ENCODE measurements around the gene CYSRT1. TPM values are rescaled to one million over a fixed set of nuclear protein-coding genes. Genes with fewer than 3 reads are reported as not detected.

Gene CYSRT1
- total RNA-seq, 1 donor from 2014 or later: 2.1 TPM

DNA sequence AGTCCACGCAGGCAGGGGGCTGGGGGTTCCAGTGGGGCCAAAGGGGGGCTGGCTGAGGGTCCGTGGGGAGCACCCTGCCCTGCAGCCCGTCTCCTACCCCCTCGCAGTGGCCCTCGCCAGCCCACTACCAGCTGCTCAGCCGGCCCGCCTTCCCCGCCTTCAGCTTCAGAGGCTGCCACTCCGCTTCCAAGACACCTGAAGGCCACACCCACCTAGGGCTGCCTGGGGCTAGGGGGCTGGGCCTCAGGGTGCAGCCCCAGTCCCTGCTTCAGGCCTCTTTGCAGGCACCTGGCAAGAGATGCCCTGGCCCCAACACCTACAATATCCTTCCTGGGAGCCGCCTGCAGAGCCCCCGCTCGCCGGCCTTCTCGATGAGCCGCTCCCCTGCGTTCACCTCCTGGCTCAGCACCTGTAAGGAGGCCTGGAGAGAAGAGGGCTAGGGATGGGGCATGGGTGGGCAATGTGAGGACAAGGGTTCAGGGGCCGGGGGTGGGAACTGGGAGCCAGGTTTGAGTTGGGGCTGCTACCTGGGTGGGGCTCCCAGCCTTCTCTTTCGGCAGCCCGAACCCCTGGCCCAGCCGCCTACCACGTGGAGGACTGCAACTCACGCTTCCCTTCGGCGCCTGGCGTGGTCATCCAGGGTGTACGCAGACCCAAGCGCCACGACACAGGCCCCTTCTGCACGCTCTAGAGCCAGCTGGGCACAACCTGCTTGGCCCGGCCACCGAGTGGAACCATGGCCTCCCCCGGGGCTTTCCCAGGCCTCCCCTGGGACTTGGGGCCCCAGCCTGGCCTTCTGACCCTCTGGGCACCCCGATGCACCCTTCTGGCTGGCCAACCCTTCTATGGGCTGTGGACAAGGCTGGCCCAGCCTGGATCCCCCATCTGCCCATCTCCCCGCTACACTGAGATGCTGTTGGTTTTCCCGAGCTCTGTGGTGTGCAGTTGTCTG is 27.9 kb downstream of the CYSRT1 start:
- H3K4me3 Mint-ChIP-seq (ENCODE audit: unreplicated experiment): no peak overlapping the region
- H3K27me3 Mint-ChIP-seq (ENCODE audit: unreplicated experiment): peaks cover 2% of the 10 kb centered on the region
- TF ChIP-seq, protein P1, sequence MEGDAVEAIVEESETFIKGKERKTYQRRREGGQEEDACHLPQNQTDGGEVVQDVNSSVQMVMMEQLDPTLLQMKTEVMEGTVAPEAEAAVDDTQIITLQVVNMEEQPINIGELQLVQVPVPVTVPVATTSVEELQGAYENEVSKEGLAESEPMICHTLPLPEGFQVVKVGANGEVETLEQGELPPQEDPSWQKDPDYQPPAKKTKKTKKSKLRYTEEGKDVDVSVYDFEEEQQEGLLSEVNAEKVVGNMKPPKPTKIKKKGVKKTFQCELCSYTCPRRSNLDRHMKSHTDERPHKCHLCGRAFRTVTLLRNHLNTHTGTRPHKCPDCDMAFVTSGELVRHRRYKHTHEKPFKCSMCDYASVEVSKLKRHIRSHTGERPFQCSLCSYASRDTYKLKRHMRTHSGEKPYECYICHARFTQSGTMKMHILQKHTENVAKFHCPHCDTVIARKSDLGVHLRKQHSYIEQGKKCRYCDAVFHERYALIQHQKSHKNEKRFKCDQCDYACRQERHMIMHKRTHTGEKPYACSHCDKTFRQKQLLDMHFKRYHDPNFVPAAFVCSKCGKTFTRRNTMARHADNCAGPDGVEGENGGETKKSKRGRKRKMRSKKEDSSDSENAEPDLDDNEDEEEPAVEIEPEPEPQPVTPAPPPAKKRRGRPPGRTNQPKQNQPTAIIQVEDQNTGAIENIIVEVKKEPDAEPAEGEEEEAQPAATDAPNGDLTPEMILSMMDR (IDR thresholded peaks at IDR 0.05; ENCODE audit: partially characterized antibody, unreplicated experiment): no peak
- no peaks in the 10 kb centered on the region for H3K36me3 Mint-ChIP-seq (ENCODE audit: unreplicated experiment)
- H3K27ac Mint-ChIP-seq (ENCODE audit: unreplicated experiment): no peak overlapping the region
- H3K9me3 Mint-ChIP-seq (ENCODE audit: unreplicated experiment): peaks cover 5% of the 10 kb centered on the region
- no peak for DNase-seq
- H3K4me1 Mint-ChIP-seq (ENCODE audit: low read depth, unreplicated experiment): peaks cover 1% of the 10 kb centered on the region

DNA sequence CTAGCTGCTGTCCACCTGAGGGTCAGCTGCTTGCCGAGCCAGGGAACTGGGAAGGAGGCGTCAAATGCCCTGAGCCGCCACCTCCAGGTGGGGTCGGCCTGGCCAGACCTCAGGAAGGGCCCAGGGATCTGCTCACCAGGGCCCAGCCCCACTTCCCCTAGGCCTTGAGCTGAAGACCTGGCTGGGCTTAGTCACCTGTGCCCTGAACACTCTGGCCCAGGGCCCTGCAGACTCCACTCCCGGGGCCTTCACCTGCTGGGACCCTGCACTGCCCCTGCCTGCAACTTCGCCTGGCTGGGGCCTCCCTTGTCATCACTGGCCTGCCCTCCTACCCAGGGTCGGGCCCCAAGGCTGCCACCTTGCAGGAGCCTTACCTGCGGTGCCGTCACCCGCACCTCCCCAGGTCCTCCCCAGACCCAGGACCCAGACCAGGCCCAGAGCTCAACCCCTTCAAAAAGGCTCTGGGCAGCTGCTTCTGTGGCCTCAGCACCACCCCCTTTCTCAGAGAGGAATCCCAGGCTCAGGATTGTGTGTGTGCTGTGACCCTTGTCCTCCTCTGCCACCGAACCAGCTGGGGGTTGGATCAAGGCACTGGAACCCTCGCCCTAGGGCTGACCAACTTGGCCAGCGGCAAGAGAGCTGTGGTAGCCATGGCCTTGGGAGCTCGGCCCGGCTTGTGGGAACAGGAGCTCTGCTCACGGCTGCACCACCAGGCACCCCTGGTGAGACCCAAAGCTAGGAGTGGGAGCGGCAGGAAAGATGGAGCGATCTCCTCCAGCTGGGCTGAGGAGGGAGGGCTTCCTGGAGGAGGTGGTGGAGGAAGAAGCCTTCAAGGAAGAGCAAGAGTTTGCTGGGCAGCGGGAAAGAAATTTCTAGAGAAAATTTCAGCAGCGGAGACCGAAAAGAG is 29.0 kb downstream of the CYSRT1 start:
- H3K9me3 Mint-ChIP-seq (ENCODE audit: unreplicated experiment): peaks cover 5% of the 10 kb centered on the region
- TF ChIP-seq, protein P1 (IDR thresholded peaks at IDR 0.05; ENCODE audit: partially characterized antibody, unreplicated experiment): no peak
- DNase-seq: no peak
- peak overlapping the region; percentile 68 for H3K27ac Mint-ChIP-seq (ENCODE audit: unreplicated experiment)
- peaks cover 1% of the 10 kb centered on the region for H3K4me1 Mint-ChIP-seq (ENCODE audit: low read depth, unreplicated experiment)
- no peaks in the 10 kb centered on the region for H3K36me3 Mint-ChIP-seq (ENCODE audit: unreplicated experiment)
- peak overlapping the region; percentile 92 for H3K4me3 Mint-ChIP-seq (ENCODE audit: unreplicated experiment)
- peaks cover 2% of the 10 kb centered on the region for H3K27me3 Mint-ChIP-seq (ENCODE audit: unreplicated experiment)

DNA sequence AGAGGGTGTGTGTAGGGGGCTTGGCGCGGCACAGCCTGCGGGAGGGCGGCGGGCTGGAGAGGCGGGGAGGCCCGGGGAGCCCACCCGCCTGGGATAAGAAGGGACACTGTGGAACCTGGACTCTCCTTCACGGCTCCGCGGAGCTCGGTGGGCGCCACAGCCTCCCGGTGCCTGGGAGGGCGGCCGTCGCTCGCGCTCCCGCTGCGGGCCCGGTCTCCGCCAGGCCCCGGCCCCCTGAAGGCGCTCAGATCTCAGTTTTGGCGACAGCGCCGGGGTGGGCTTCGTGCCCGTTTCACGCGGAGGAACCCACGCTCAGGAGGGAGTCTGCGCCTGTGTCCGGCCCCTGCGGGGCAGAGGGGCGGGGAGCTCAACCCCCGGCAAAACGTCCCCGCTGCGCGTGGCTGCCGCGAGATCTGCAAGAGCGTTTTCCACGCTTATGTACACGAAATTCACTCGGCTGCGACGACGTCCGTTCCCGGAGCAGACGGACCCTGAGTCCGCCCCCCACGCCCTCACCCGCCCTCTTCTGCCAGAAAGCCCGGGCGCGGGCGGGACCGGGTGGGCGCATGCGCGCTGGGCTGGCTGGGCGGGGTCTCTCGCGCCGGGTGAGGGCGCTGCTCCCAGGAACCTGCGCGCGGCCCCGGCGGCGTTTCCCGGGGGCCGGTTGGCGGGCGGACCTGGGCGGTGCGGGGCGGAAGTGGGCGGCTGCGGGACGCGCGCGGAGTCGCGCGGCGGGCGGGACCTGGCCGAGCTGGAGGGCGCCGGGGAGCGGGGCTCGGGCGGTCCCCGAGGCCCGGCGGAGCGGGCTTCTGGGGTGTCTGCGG is 29.9 kb downstream of the CYSRT1 start, which contains the start of gene NELFB:
Gene NELFB, plus strand, starts transcription at position 704 of the 824 bp plus-strand sequence.
- peak within 1 kb of the TSS; percentile 68 for H3K27ac Mint-ChIP-seq (ENCODE audit: unreplicated experiment)
- TF ChIP-seq, protein P1 (IDR thresholded peaks at IDR 0.05; ENCODE audit: partially characterized antibody, unreplicated experiment): no peak
- peak; percentile 98 for DNase-seq
- peaks cover 2% of the 10 kb centered on the region for H3K27me3 Mint-ChIP-seq (ENCODE audit: unreplicated experiment)
- peaks cover 1% of the 10 kb centered on the region for H3K4me1 Mint-ChIP-seq (ENCODE audit: low read depth, unreplicated experiment)
- H3K36me3 Mint-ChIP-seq (ENCODE audit: unreplicated experiment): no peaks in the 10 kb centered on the region
- H3K9me3 Mint-ChIP-seq (ENCODE audit: unreplicated experiment): peaks cover 5% of the 10 kb centered on the region
- H3K4me3 Mint-ChIP-seq (ENCODE audit: unreplicated experiment): peak within 1 kb of the TSS; percentile 92

- Mint-ChIP-seq H3K4me3 (ENCODE audit: unreplicated experiment) (peak overlapping the region; percentile 84), H3K36me3 (ENCODE audit: unreplicated experiment) (no peaks in the 10 kb centered on the region), H3K9me3 (ENCODE audit: unreplicated experiment) (peaks cover 5% of the 10 kb centered on the region), H3K4me1 (ENCODE audit: low read depth, unreplicated experiment) (peaks cover 1% of the 10 kb centered on the region), H3K27me3 (ENCODE audit: unreplicated experiment) (peaks cover 2% of the 10 kb centered on the region), H3K27ac (ENCODE audit: unreplicated experiment) (no peak overlapping the region)
- no peak for DNase-seq
- TF ChIP-seq, protein P1 (IDR thresholded peaks at IDR 0.05; ENCODE audit: partially characterized antibody, unreplicated experiment): no peak
Observed at GRCh38 chr9:137255448-137256114, 30.6 kb downstream of the CYSRT1 start.
